ENCODE results near the gene PLD1. TPM values are rescaled to one million over a fixed set of nuclear protein-coding genes. Genes with fewer than 3 reads are reported as not detected.

PLD1 gene
- total and polyA plus RNA-seq, 4 donors = 4.9 to 31.5 (median 18.6) TPM

DNA sequence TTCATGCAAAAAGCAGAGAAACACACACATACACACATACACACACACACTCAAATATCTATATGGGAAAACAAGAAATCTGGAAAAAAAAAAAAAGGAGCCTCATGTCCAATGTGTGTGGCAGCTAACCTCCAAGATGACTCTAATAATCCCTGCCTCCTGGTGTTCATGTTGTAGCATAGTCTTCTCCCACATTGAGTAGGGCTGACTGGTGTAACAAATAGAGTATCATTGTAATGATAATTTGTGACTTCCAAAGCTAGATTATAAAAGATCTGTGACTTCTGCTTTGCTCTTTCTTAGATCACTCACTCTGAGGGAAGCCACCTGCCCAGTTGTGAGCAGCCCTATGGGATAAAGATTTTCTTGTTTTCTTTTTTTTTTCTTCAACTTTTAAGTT is 219.2 kb downstream of the PLD1 start:
- H3K4me3 ChIP-seq (ENCODE audit: low read depth in 1 of 3, low read length in 3 of 3) = no peak overlapping the region
- no peak overlapping the region for H3K27ac ChIP-seq (ENCODE audit: low read depth in 1 of 2, low read length in 2 of 2)
- H3K9ac ChIP-seq (ENCODE audit: low read depth in 1 of 2, low read length in 2 of 2) = no peak overlapping the region
- H3K4me1 ChIP-seq (ENCODE audit: control insufficient read depth in 4 of 4, insufficient read depth in 4 of 4, low read length in 3 of 4) = no peaks in the 10 kb centered on the region
- H3K27me3 ChIP-seq (ENCODE audit: control insufficient read depth in 4 of 4, insufficient read depth in 4 of 4, low read length in 3 of 4) = no peaks in the 10 kb centered on the region
- DNase-seq (ENCODE audit: low spot score) = no peak
- no peaks in the 10 kb centered on the region for H3K36me3 ChIP-seq (ENCODE audit: control insufficient read depth in 4 of 4, insufficient read depth in 3 of 4, low read depth in 1 of 4, low read length in 3 of 4)
- no peaks in the 10 kb centered on the region for H3K9me3 ChIP-seq (ENCODE audit: control insufficient read depth in 4 of 4, low read length in 3 of 4)
- TF ChIP-seq RAD21 (IDR thresholded peaks at IDR 0.05) (no peak), SP1 (IDR thresholded peaks at IDR 0.05) (no peak), NR2F2 (IDR thresholded peaks at IDR 0.05) (no peak), GABPA (IDR thresholded peaks at IDR 0.05 in 1 of 2, conservative IDR thresholded peaks at IDR 0.05 in 1 of 2) (no peak), JUND (IDR thresholded peaks at IDR 0.05) (no peak), REST (IDR thresholded peaks at IDR 0.05) (no peak), CTCF (IDR thresholded peaks at IDR 0.05; ENCODE audit: low read depth, low read length, missing input control) (no peak), TAF1 (conservative IDR thresholded peaks at IDR 0.05) (no peak), FOXA1 (IDR thresholded peaks at IDR 0.05) (no peak), YY1 (IDR thresholded peaks at IDR 0.05) (no peak), HNF4G (IDR thresholded peaks at IDR 0.05) (no peak), HNF4A (conservative IDR thresholded peaks at IDR 0.05) (no peak)
- TF ChIP-seq, protein P1, sequence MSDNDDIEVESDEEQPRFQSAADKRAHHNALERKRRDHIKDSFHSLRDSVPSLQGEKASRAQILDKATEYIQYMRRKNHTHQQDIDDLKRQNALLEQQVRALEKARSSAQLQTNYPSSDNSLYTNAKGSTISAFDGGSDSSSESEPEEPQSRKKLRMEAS (IDR thresholded peaks at IDR 0.05) = no peak

GRCh38 chr3:171586274-171586673 is 224.0 kb downstream of the PLD1 start:
- Histone ChIP-seq H3K9ac (ENCODE audit: low read depth in 1 of 2, low read length in 2 of 2) (no peak overlapping the region), H3K9me3 (ENCODE audit: control insufficient read depth in 4 of 4, low read length in 3 of 4) (no peaks in the 10 kb centered on the region), H3K27ac (ENCODE audit: low read depth in 1 of 2, low read length in 2 of 2) (no peak overlapping the region), H3K4me1 (ENCODE audit: control insufficient read depth in 4 of 4, insufficient read depth in 4 of 4, low read length in 3 of 4) (no peaks in the 10 kb centered on the region), H3K27me3 (ENCODE audit: control insufficient read depth in 4 of 4, insufficient read depth in 4 of 4, low read length in 3 of 4) (peaks cover 0 to 2% (median 0%) of the 10 kb centered on the region in 4 donors), H3K4me3 (ENCODE audit: low read depth in 1 of 3, low read length in 3 of 3) (no peak overlapping the region), H3K36me3 (ENCODE audit: control insufficient read depth in 4 of 4, insufficient read depth in 3 of 4, low read depth in 1 of 4, low read length in 3 of 4) (no peaks in the 10 kb centered on the region)
- no peak for DNase-seq (ENCODE audit: low spot score)
- TF ChIP-seq SP1 (IDR thresholded peaks at IDR 0.05) (no peak), RXRA (IDR thresholded peaks at IDR 0.05) (no peak), REST (IDR thresholded peaks at IDR 0.05) (no peak), FOXA2 (IDR thresholded peaks at IDR 0.05) (no peak), YY1 (IDR thresholded peaks at IDR 0.05) (no peak), JUND (IDR thresholded peaks at IDR 0.05) (no peak), EGR1 (IDR thresholded peaks at IDR 0.05; ENCODE audit: low read depth in 2 of 2) (no peak), GABPA (IDR thresholded peaks at IDR 0.05 in 1 of 2, conservative IDR thresholded peaks at IDR 0.05 in 1 of 2) (no peak), FOXA1 (IDR thresholded peaks at IDR 0.05) (no peak), RAD21 (IDR thresholded peaks at IDR 0.05) (no peak), HNF4A (conservative IDR thresholded peaks at IDR 0.05) (no peak), NR2F2 (IDR thresholded peaks at IDR 0.05) (no peak), CTCF (IDR thresholded peaks at IDR 0.05; ENCODE audit: low read depth, low read length, missing input control) (no peak), TAF1 (conservative IDR thresholded peaks at IDR 0.05) (no peak)
- TF ChIP-seq, protein P2, sequence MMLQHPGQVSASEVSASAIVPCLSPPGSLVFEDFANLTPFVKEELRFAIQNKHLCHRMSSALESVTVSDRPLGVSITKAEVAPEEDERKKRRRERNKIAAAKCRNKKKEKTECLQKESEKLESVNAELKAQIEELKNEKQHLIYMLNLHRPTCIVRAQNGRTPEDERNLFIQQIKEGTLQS (IDR thresholded peaks at IDR 0.05) = no peak
- TF ChIP-seq, protein P3, sequence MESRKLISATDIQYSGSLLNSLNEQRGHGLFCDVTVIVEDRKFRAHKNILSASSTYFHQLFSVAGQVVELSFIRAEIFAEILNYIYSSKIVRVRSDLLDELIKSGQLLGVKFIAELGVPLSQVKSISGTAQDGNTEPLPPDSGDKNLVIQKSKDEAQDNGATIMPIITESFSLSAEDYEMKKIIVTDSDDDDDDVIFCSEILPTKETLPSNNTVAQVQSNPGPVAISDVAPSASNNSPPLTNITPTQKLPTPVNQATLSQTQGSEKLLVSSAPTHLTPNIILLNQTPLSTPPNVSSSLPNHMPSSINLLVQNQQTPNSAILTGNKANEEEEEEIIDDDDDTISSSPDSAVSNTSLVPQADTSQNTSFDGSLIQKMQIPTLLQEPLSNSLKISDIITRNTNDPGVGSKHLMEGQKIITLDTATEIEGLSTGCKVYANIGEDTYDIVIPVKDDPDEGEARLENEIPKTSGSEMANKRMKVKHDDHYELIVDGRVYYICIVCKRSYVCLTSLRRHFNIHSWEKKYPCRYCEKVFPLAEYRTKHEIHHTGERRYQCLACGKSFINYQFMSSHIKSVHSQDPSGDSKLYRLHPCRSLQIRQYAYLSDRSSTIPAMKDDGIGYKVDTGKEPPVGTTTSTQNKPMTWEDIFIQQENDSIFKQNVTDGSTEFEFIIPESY (IDR thresholded peaks at IDR 0.05) = no peak
- WGBS = 80% methylated on average over 3 of the region's 3 CpGs
